ENCODE measurements around the gene KCNJ9.

Gene KCNJ9

DNA sequence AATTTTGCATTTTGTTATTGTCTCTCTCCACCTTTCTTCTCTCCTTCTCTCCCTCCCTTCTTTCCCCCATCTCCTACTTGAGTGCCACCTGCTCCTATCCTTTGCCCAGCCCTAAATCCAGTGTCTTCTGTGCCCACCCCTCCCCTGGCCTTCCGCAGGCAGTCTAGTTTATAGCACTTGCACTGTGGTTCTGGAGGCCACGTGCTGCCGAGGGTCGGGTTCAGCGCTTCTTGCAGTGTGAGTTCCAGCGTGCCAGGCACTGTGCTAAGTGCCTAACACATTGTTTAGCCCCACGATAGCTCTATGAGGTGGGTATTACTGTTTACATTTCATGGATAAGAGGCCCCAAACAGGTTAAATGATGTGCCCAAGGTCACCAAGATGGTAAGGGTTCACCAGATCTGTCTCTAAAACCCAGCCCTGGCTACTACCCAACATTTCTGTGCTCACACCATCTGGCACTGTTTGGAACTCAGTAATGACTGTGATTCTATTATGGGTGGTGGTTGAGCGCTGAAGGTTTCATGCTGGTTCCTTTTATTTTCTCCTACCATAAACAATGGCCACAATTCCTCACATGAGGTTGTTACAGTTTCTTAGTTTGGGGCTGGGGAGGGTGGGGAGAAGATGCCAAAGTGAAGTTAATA, 56.0 kb downstream of the KCNJ9 start:
- H3K9me3 ChIP-seq (ENCODE audit: severe bottlenecking) = no peaks in the 10 kb centered on the region
- no peaks in the 10 kb centered on the region for H3K36me3 ChIP-seq
- H3K4me3 ChIP-seq (ENCODE audit: low read depth, low read length) = no peak overlapping the region
- H3K27ac ChIP-seq = no peak overlapping the region
- TF ChIP-seq, protein P1, sequence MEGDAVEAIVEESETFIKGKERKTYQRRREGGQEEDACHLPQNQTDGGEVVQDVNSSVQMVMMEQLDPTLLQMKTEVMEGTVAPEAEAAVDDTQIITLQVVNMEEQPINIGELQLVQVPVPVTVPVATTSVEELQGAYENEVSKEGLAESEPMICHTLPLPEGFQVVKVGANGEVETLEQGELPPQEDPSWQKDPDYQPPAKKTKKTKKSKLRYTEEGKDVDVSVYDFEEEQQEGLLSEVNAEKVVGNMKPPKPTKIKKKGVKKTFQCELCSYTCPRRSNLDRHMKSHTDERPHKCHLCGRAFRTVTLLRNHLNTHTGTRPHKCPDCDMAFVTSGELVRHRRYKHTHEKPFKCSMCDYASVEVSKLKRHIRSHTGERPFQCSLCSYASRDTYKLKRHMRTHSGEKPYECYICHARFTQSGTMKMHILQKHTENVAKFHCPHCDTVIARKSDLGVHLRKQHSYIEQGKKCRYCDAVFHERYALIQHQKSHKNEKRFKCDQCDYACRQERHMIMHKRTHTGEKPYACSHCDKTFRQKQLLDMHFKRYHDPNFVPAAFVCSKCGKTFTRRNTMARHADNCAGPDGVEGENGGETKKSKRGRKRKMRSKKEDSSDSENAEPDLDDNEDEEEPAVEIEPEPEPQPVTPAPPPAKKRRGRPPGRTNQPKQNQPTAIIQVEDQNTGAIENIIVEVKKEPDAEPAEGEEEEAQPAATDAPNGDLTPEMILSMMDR (IDR thresholded peaks at IDR 0.05; ENCODE audit: low read depth, low read length) = no peak
- no peaks in the 10 kb centered on the region for H3K27me3 ChIP-seq (ENCODE audit: insufficient read depth, low read depth, severe bottlenecking)
- DNase-seq = no peak

DNA sequence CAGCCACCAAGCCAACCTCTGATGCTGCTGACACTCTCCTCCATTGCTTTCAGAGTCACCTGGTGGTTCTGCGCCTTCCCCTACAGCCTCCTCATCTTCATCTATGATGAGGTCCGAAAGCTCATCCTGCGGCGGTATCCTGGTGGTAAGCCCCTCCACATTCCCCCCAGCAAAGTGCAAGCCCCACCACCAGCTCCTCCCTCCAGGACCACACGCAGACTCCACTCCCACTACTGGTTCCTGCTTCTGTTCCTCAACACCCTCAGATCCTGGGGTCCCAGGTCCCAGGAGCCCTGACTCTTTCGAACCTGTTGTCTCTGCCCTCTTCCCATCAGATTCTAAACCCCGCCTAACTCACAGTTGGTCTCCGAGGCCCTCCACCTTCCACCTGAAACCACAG, 58.5 kb downstream of the KCNJ9 start:
- Histone ChIP-seq H3K9me3 (ENCODE audit: severe bottlenecking) (no peaks in the 10 kb centered on the region), H3K36me3 (no peaks in the 10 kb centered on the region), H3K27ac (no peak overlapping the region), H3K27me3 (ENCODE audit: insufficient read depth, low read depth, severe bottlenecking) (no peaks in the 10 kb centered on the region), H3K4me3 (ENCODE audit: low read depth, low read length) (no peak overlapping the region)
- DNase-seq = no peak
- TF ChIP-seq, protein P1 (IDR thresholded peaks at IDR 0.05; ENCODE audit: low read depth, low read length) = no peak

Data from WERI-Rb-1 (cell line).